GM19239 (cell line): Measurements from ENCODE around the gene MYOZ2.

Experiments
- DNase-seq: peaks from one replicate; pipeline ENCODE4 v3.0.0; 2011; ENCODE audit warnings: low spot score; ENCODE audit not compliant: insufficient read length
- FAIRE-seq: peaks from 2 replicates; lab custom pipeline; 2011; peaks lifted over from hg19 to GRCh38; lab: Jason Lieb, UNC

MYOZ2 gene

GRCh38 chr4:119135721-119136121 is at the start of gene MYOZ2:
Gene MYOZ2 (plus strand): TSS chr4:119135832. CDS start chr4:119136526, 694 bp downstream.
- FAIRE-seq: no peak
- no peak for DNase-seq

DNA sequence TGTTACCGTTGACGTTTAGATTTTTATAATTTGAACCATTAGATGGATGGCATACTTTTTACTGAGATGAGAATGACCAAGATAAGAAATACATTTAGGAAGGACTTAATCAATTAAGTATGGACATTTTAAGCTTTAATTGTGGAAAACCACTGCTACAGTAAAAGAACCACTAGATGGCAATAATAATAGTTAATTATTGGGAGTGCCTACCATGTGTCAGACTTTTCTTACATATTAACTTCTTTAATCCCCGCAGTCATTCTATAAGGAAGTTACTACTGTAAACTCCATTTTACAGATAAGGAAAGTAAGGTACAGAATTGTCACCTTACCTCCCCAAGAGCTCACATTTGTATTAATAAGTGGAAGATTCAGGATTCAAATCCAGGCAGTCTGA is 48.5 kb upstream of the MYOZ2 start:
- DNase-seq: no peak
- no peak for FAIRE-seq

DNA sequence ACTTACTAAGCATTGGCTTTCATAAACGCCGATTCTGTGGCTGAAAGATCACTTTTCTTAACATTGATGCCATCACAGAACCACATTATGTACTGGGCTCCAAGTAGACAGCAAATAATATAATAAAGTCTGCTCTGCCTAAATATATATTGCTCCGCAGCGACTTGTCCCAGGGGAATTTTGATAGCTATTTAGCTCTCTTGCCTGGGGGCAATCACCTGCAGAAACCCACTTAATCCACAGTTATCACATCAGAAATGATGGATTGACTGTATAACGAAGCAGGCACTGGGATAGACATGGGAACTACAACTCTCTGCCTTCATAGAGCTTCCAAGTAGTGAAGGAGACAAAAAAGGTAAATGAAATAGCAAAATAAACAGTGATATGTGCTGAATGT is 48.0 kb upstream of the MYOZ2 start:
- FAIRE-seq (no peak), DNase-seq (no peak)

DNA sequence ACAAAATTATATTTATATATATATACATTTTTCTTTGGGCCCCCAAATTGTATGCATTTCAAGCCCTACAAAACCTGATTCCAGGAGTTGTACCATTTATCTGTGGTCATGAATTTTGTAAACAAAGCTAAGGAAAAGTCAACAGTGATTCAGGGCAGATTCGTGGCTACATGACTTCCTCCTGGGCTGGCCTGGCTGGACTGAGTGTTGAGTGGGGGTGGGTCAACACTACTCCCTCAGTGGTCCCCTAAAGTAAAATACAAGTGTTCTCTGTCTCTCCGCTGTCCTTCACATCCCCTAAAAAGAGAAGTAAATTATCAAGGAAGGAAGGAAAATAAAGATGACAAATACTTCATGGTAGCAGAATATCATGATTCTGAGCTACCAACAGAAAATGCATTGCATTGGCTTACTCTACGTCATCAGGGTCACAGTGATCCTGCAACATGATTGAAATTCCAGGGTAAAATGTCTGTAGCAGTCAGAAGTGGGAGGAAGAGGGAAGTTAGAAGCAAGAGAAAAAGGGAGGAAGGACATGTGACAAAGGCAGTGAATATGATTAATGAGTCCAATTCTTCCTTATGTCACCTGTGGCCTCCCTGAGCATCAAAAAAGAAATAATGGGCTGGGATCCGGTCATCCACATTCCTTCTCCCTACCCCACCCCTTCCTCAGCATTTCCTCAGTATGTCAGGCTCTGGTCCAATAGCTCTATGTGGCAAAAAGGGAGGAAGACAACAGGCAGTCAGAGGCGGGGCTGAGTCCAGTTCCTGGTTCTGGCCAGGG is 42.4 kb upstream of the MYOZ2 start:
- no peak for DNase-seq
- FAIRE-seq: no peak

- DNase-seq: no peak
- FAIRE-seq: no peak
Measured at GRCh38 chr4:119097282-119097900, 38.2 kb upstream of the MYOZ2 start.

DNA sequence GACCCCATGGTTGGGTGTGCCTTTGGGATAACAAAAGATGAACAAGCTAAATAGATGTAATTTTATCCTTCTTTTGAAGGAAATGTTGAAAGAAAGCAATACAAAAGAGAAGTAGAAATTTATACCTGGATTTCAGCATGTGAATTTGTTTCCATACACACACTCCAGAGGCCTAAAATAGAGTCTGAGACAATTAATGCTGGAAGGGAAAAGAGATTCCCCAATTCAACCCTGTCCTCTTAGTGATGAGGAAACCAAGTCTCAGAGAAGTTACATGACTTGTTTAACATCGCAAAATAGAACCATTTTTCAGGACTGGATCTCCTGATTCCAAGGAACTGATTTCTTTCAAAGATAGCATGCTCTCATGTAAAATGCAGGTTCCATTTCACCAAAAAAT is 37.3 kb upstream of the MYOZ2 start:
- DNase-seq: no peak
- FAIRE-seq: no peak

- no peak for FAIRE-seq
Measured at GRCh38 chr4:119099227-119099810, 36.3 kb upstream of the MYOZ2 start.

GRCh38 chr4:119100655-119101054 is 35.0 kb upstream of the MYOZ2 start:
- no peak for FAIRE-seq

More at GRCh38 chr4:119099227-119099810, 36.3 kb upstream of the MYOZ2 start:
- no peak for DNase-seq

DNA sequence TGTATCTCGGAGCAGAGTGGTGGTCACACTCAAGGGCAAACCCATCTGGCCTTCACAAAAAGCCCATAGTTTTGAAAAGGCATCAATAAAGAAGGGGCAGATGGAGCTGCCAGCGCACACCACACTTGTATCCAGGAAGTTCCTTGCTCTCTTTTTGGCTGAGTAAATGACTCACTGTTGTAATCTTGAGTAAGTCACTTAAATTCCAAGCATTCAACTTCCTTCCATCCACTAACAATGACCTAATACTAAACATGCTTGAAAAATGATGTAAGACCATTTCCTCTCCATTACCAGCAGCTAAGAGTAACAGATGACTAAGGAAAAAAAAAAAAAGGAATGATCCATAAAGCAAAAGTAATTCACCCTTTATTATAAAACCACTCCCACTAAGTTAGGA is 32.4 kb upstream of the MYOZ2 start:
- FAIRE-seq: no peak
- DNase-seq: no peak

More at GRCh38 chr4:119100655-119101054, 35.0 kb upstream of the MYOZ2 start:
- no peak for DNase-seq

- no peak for DNase-seq
Measured at GRCh38 chr4:119104644-119105273, 30.9 kb upstream of the MYOZ2 start.

GRCh38 chr4:119105605-119106004 is 30.0 kb upstream of the MYOZ2 start:
- no peak for DNase-seq
- FAIRE-seq: no peak

More at GRCh38 chr4:119104644-119105273, 30.9 kb upstream of the MYOZ2 start:
- FAIRE-seq: no peak

GRCh38 chr4:119106036-119107000 is 29.3 kb upstream of the MYOZ2 start:
- no peak for FAIRE-seq
- no peak for DNase-seq

- FAIRE-seq: no peak
- DNase-seq: no peak
Measured at GRCh38 chr4:119110121-119110520, 25.5 kb upstream of the MYOZ2 start.

GRCh38 chr4:119111296-119111695 is 24.3 kb upstream of the MYOZ2 start:
- DNase-seq (no peak), FAIRE-seq (no peak)

GRCh38 chr4:119113033-119113655 is 22.5 kb upstream of the MYOZ2 start:
- DNase-seq (no peak), FAIRE-seq (no peak)

DNA sequence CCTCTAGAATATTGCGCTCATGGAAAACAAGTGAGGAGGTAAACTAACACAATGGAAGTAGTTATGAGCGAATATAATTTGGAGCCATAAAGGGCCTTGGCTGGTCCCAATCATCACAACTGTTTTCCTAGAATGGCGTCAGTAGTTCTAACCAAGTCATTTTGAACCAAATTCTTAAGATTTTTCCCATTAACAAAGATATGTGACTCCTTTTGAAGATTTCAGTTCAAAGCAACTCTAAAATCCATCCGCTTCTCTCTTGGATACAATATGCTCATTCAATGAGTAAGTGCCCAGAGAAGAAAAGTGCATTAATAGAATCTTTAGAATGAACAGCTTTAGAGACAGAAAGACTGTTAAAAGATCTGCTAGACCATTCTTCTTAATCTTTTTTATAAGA is 19.6 kb upstream of the MYOZ2 start:
- FAIRE-seq (no peak), DNase-seq (no peak)

- no peak for FAIRE-seq
- DNase-seq: no peak
Measured at GRCh38 chr4:119116925-119117900, 18.4 kb upstream of the MYOZ2 start.

- DNase-seq: no peak
- FAIRE-seq: no peak
Measured at GRCh38 chr4:119118397-119118796, 17.2 kb upstream of the MYOZ2 start.
